Thyroid gland (tissue), 4 donors: ENCODE measurements around the gene HTR2A.

Experiments
- POLR2A ChIP-seq, 2 donors: fragments of 450-650 bp; IDR thresholded peaks; one replicate each; pipeline ENCODE4 v1.6.1; 2017; ENCODE audit warnings: antibody characterized with exemption in 2 of 2, mild to moderate bottlenecking in 2 of 2, moderate library complexity in 1 of 2
- TF ChIP-seq, protein P1 (sequence below), 6 experiments: fragments of 200-600 bp in 3 of 6; fragments of 450-650 bp in 3 of 6; sonication (generic) in 3 of 6; IDR thresholded peaks; one replicate each; pipeline ENCODE4 v1.5.1; 2016 to 2019; ENCODE audit warnings: antibody characterized with exemption in 6 of 6, mild to moderate bottlenecking in 2 of 6, inconsistent platforms in 1 of 6, moderate library complexity in 1 of 6

DNA sequence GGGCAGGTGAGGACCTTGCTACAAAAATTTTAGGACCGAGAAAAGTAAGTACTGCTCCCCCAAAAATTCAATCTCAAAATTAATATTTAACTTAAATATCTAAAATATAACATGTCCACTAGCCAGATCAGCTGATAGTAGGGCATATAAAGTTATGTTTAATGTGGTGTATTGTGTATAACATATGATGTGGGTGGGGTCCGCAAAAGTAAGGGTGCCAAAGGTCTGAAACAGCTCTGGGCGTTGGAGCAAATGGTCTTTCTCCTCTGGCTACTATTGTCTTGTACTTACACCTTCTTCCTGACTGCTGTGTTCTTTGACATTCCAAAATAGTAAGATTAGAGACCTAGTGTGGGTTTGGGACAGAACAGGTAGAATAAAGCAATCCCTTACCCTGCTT is 41.2 kb downstream of the HTR2A start:
- TF ChIP-seq, protein P1, sequence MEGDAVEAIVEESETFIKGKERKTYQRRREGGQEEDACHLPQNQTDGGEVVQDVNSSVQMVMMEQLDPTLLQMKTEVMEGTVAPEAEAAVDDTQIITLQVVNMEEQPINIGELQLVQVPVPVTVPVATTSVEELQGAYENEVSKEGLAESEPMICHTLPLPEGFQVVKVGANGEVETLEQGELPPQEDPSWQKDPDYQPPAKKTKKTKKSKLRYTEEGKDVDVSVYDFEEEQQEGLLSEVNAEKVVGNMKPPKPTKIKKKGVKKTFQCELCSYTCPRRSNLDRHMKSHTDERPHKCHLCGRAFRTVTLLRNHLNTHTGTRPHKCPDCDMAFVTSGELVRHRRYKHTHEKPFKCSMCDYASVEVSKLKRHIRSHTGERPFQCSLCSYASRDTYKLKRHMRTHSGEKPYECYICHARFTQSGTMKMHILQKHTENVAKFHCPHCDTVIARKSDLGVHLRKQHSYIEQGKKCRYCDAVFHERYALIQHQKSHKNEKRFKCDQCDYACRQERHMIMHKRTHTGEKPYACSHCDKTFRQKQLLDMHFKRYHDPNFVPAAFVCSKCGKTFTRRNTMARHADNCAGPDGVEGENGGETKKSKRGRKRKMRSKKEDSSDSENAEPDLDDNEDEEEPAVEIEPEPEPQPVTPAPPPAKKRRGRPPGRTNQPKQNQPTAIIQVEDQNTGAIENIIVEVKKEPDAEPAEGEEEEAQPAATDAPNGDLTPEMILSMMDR (IDR thresholded peaks at IDR 0.05) = no peak
- TF ChIP-seq POLR2A (IDR thresholded peaks at IDR 0.05) = no peak
